Central memory CD8-positive, alpha-beta T cell (primary cell): ENCODE data around the gene ADARB1.

Experiments used
- ATAC-seq: fragments of 150-1000 bp; cut with Tn5 transposase; replicated peaks from 2 replicates; pipeline ENCODE4 v1.10.0; 2022; ENCODE audit warnings: mild to moderate bottlenecking, moderate FRiP score, moderate number of reproducible peaks; ENCODE audit not compliant: poor library complexity, severe bottlenecking; ENCODE audit errors: extremely low read depth
- DNase-seq, 2 donors: peaks; one replicate each; pipeline ENCODE4 v3.0.0; 2021; ENCODE audit warnings: low spot score in 2 of 2
- H3K27ac Mint-ChIP-seq: one replicate; pipeline ENCODE4 v1.8.0; 2022; ENCODE audit warnings: low read depth, mild to moderate bottlenecking, moderate library complexity, mixed read lengths
- H3K27me3 Mint-ChIP-seq: one replicate; pipeline ENCODE4 v1.8.0; 2022; ENCODE audit warnings: mixed read lengths
- H3K36me3 Mint-ChIP-seq: one replicate; pipeline ENCODE4 v1.8.0; 2022; ENCODE audit warnings: mild to moderate bottlenecking, moderate library complexity, mixed read lengths; ENCODE audit not compliant: insufficient read depth
- H3K4me1 Mint-ChIP-seq: one replicate; pipeline ENCODE4 v1.8.0; 2022; ENCODE audit warnings: mixed read lengths
- H3K4me3 Mint-ChIP-seq: one replicate; pipeline ENCODE4 v1.8.0; 2022; ENCODE audit warnings: mild to moderate bottlenecking, moderate library complexity, mixed read lengths
- H3K9me3 Mint-ChIP-seq: one replicate; pipeline ENCODE4 v1.8.0; 2022; ENCODE audit warnings: mixed read lengths

ADARB1 gene

GRCh38 chr21:45078877-45079281, 4.5 kb downstream of the ADARB1 start:
- Mint-ChIP-seq H3K4me1 (peaks cover 65% of the 10 kb centered on the region), H3K27ac (peak overlapping the region; percentile 82), H3K36me3 (peaks cover 13% of the 10 kb centered on the region), H3K4me3 (peak overlapping the region; percentile 3), H3K27me3 (no peaks in the 10 kb centered on the region), H3K9me3 (no peaks in the 10 kb centered on the region)
- ATAC-seq (peak; percentile 93), DNase-seq (peak; percentile 42 to 77)

GRCh38 chr21:45079351-45079750, 5.0 kb downstream of the ADARB1 start:
- peaks cover 70% of the 10 kb centered on the region for H3K4me1 Mint-ChIP-seq
- H3K36me3 Mint-ChIP-seq, result peaks cover 13% of the 10 kb centered on the region
- no peaks in the 10 kb centered on the region for H3K9me3 Mint-ChIP-seq
- no peak for DNase-seq
- peak overlapping the region; percentile 3 for H3K4me3 Mint-ChIP-seq
- H3K27me3 Mint-ChIP-seq, result no peaks in the 10 kb centered on the region
- peak overlapping the region; percentile 82 for H3K27ac Mint-ChIP-seq
- no peak for ATAC-seq

GRCh38 chr21:45080232-45080631, 5.9 kb downstream of the ADARB1 start:
- DNase-seq, result no peak
- no peak for ATAC-seq
- Mint-ChIP-seq H3K36me3 (peaks cover 12% of the 10 kb centered on the region), H3K27me3 (no peaks in the 10 kb centered on the region), H3K9me3 (no peaks in the 10 kb centered on the region), H3K4me1 (peaks cover 76% of the 10 kb centered on the region), H3K27ac (peak overlapping the region; percentile 82), H3K4me3 (peak overlapping the region; percentile 3)

GRCh38 chr21:45080639-45081414, 6.4 kb downstream of the ADARB1 start:
- no peak for DNase-seq
- ATAC-seq, result no peak

GRCh38 chr21:45081636-45082035, 7.3 kb downstream of the ADARB1 start:
- Mint-ChIP-seq H3K4me3 (peak overlapping the region; percentile 62), H3K4me1 (peaks cover 78% of the 10 kb centered on the region), H3K36me3 (peaks cover 8% of the 10 kb centered on the region), H3K27me3 (no peaks in the 10 kb centered on the region), H3K27ac (peak overlapping the region; percentile 82), H3K9me3 (no peaks in the 10 kb centered on the region)
- DNase-seq (no peak), ATAC-seq (no peak)

More at GRCh38 chr21:45080639-45081414, 6.4 kb downstream of the ADARB1 start:
- Mint-ChIP-seq H3K4me1 (peaks cover 77% of the 10 kb centered on the region), H3K27ac (peak overlapping the region; percentile 82), H3K36me3 (peaks cover 8% of the 10 kb centered on the region), H3K9me3 (no peaks in the 10 kb centered on the region), H3K27me3 (no peaks in the 10 kb centered on the region), H3K4me3 (peak overlapping the region; percentile 62)

- peak overlapping the region; percentile 33 for H3K27ac Mint-ChIP-seq
- no peaks in the 10 kb centered on the region for H3K27me3 Mint-ChIP-seq
- DNase-seq (no peak), ATAC-seq (no peak)
- no peaks in the 10 kb centered on the region for H3K9me3 Mint-ChIP-seq
- no peak overlapping the region for H3K4me3 Mint-ChIP-seq
- peaks cover 88% of the 10 kb centered on the region for H3K4me1 Mint-ChIP-seq
- peaks cover 8% of the 10 kb centered on the region for H3K36me3 Mint-ChIP-seq
Observed at GRCh38 chr21:45082736-45083135, 8.4 kb downstream of the ADARB1 start.

- peaks cover 83% of the 10 kb centered on the region for H3K4me1 Mint-ChIP-seq
- H3K4me3 Mint-ChIP-seq, result peak overlapping the region; percentile 34
- no peaks in the 10 kb centered on the region for H3K9me3 Mint-ChIP-seq
- H3K36me3 Mint-ChIP-seq, result peaks cover 6% of the 10 kb centered on the region
- ATAC-seq (no peak), DNase-seq (no peak)
- no peaks in the 10 kb centered on the region for H3K27me3 Mint-ChIP-seq
- no peak overlapping the region for H3K27ac Mint-ChIP-seq
Observed at GRCh38 chr21:45084121-45084520, 9.7 kb downstream of the ADARB1 start.

GRCh38 chr21:45084881-45085536, 10.6 kb downstream of the ADARB1 start:
- ATAC-seq, result no peak
- no peaks in the 10 kb centered on the region for H3K9me3 Mint-ChIP-seq
- H3K27me3 Mint-ChIP-seq, result no peaks in the 10 kb centered on the region
- H3K36me3 Mint-ChIP-seq, result peaks cover 5% of the 10 kb centered on the region
- DNase-seq, result no peak
- H3K4me3 Mint-ChIP-seq, result no peak overlapping the region
- no peak overlapping the region for H3K27ac Mint-ChIP-seq
- peaks cover 79% of the 10 kb centered on the region for H3K4me1 Mint-ChIP-seq

GRCh38 chr21:45085700-45086099, 11.3 kb downstream of the ADARB1 start:
- Mint-ChIP-seq H3K36me3 (peaks cover 5% of the 10 kb centered on the region), H3K27ac (no peak overlapping the region), H3K4me1 (peaks cover 80% of the 10 kb centered on the region), H3K27me3 (no peaks in the 10 kb centered on the region), H3K9me3 (no peaks in the 10 kb centered on the region), H3K4me3 (no peak overlapping the region)
- DNase-seq (no peak), ATAC-seq (no peak)

- no peak overlapping the region for H3K27ac Mint-ChIP-seq
- H3K4me1 Mint-ChIP-seq, result peaks cover 78% of the 10 kb centered on the region
- no peaks in the 10 kb centered on the region for H3K9me3 Mint-ChIP-seq
Observed at GRCh38 chr21:45086337-45086958, 12.1 kb downstream of the ADARB1 start.

GRCh38 chr21:45087022-45087823, 12.8 kb downstream of the ADARB1 start:
- DNase-seq (no peak), ATAC-seq (peak; percentile 65)
- no peaks in the 10 kb centered on the region for H3K27me3 Mint-ChIP-seq
- H3K27ac Mint-ChIP-seq, result no peak overlapping the region
- H3K36me3 Mint-ChIP-seq, result no peaks in the 10 kb centered on the region
- H3K4me1 Mint-ChIP-seq, result peaks cover 75% of the 10 kb centered on the region
- peak overlapping the region; percentile 66 for H3K4me3 Mint-ChIP-seq
- H3K9me3 Mint-ChIP-seq, result no peaks in the 10 kb centered on the region

More at GRCh38 chr21:45086337-45086958, 12.1 kb downstream of the ADARB1 start:
- ATAC-seq (no peak), DNase-seq (no peak)
- peak overlapping the region; percentile 66 for H3K4me3 Mint-ChIP-seq
- H3K27me3 Mint-ChIP-seq, result no peaks in the 10 kb centered on the region
- peaks cover under 1% of the 10 kb centered on the region for H3K36me3 Mint-ChIP-seq

- no peaks in the 10 kb centered on the region for H3K27me3 Mint-ChIP-seq
- no peak for DNase-seq
- no peak overlapping the region for H3K27ac Mint-ChIP-seq
- peak overlapping the region; percentile 66 for H3K4me3 Mint-ChIP-seq
- H3K36me3 Mint-ChIP-seq, result no peaks in the 10 kb centered on the region
- ATAC-seq, result no peak
- no peaks in the 10 kb centered on the region for H3K9me3 Mint-ChIP-seq
- H3K4me1 Mint-ChIP-seq, result peaks cover 72% of the 10 kb centered on the region
Observed at GRCh38 chr21:45088116-45088515, 13.7 kb downstream of the ADARB1 start.
